Left ventricle myocardium superior (tissue), 1 donor: ENCODE results near the gene FXYD3. TPM values are rescaled to one million over a fixed set of nuclear protein-coding genes. Genes with fewer than 3 reads are reported as not detected.
A peak's percentile ranks its signal among the peaks of the same experiment; 100 is the strongest.

ENCODE experiments used
- ATAC-seq: fragments of 200-7000 bp; cut with Tn5 transposase; one replicate; pipeline ENCODE4 v1.9.1; 2020; ENCODE audit warnings: mild to moderate bottlenecking, moderate library complexity
- DNase-seq: peaks from one replicate; pipeline ENCODE4 v3.0.0-alpha.2; 2020
- intact Hi-C: fragments of 100-400 bp; cut with micrococcal nuclease; formaldehyde crosslinking; loops from one replicate; pipeline ENCODE4 v1.11.0; 2022
- total RNA-seq: library from RNA; stranded (reverse); fragmentation: NEBNext Ultra II Directional; extraction: Animal tissue kit (Norgen Biotek cat#: 25700); gene quantifications from one replicate; pipeline ENCODE4 v1.2.1, GENCODE V29; 2021
- donor health status: DM: no; HTN: yes; CAD: no; lungs with severe emphysema.

The FXYD3 gene
- total RNA-seq, 1 donor from 2014 or later = 3.1 TPM

DNA sequence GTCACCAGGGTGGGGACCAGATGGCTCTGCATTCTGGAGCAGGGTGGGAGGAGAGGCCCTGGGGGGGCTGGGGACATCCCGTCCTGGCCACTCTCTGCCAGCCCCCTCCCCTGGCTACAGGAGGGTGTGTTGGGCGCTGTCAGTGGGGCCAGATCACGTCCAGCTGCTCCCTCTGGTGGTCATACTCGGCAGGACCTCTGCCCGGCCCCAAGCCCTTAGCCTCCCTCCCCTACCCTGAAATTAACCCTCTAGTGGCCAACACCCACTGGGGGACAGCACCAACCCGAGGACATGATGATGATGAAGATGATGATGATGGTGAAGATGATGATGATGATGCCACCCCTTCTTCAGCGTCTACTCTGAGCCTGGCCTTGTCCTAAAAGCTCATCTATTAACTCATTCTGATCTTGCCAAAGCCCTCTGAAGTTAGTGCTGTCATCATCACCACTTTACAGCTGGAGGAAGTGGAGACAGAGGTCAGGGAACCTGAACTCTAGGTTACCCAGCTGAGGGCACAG, 19.8 kb downstream of the FXYD3 start:
- DNase-seq (peak; percentile 88), ATAC-seq (peak; percentile 46)
- intact Hi-C loops = no loop called here

DNA sequence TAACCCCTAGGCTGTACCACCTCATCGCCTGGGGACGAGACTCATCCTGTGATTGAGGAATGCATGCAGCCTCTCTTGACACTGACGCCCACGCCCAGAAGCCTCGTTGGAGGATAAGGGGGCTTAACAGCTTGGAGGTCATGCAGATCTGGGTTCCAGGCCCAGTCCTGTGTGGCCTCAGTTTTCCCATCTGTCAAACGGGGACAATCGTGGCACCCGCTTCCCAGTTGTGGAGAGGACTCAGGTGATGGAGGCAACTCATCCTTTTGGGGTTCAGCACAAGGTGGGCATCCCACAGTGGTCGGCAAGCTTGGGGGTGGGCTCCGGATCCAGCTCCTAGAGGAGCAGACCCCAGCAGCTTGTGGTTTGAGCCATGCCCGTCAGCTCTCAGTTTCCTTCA, 20.6 kb downstream of the FXYD3 start:
- DNase-seq (no peak), ATAC-seq (no peak)
- intact Hi-C loops = no loop called here

DNA sequence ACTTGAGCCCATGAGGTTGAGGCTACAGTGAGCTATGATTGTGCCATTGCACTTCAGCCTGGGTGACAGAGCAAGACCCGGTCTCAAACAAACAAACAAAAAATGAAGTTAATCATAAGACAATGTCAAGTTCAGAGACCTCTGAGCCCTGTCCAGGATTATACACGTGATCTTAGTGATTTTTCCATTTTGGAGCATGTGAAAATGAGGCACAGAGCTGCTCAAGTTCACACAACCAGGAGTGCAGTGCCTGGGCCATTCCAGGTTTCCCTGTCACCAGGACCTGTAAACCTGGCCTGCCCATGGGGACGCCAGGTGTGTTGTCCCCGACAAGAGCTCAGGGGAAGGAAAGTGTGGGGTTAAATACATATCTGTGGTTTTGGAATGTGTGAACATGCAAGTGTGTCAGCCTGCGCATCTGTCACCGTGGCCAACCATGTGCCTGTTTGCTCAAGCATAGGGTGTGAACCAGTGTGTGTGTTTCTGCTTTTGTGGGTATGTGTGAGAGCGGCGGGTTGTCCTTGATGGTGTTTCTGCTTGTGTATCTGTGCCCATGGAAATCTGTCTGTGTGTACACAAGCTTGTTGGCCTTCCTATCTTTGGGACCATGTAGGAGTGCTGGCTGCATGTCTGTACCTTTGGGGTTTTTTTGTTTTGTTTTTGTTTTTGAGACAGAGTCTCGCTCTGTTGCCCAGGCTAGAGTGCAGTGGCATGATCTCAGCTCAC, 21.5 kb downstream of the FXYD3 start:
- intact Hi-C loops = no loop called here
- ATAC-seq (no peak), DNase-seq (no peak)

DNA sequence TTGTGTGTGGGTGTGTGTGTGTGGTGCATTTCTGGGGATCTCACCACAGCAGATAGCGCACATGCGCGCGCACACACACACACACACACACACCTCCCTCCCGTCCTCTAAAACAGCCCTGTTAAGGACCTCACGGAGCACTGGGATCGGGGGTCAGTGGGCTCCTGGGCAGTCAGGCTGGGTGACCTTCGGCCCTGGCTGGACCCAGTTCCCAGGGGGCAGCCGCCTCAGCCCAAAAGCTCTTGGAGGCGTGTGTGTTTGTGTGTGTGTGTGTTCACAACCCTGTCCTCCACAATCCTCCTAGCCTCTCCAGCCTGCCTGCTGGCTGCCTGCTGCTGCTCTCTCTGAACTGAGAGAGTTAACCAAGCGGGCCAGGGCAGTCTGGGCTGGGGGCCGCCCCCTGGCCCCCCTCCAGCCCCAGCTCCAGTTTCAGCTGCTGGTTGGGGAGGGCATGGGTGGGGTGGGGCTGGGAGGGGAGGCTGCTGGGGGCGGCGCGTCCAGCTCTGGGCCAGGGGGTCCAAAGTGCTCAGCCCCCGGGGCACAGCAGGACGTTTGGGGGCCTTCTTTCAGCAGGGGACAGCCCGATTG, 22.8 kb downstream of the FXYD3 start, which contains the start of gene FXYD1:
Gene FXYD1, plus strand, starts transcription at position 520 of the 588 bp plus-strand sequence. CDS start 1,256 bp downstream, outside the sequence.
- intact Hi-C loops = no loop called here
- ATAC-seq (peak; percentile 56), DNase-seq (peak; percentile 84)

DNA sequence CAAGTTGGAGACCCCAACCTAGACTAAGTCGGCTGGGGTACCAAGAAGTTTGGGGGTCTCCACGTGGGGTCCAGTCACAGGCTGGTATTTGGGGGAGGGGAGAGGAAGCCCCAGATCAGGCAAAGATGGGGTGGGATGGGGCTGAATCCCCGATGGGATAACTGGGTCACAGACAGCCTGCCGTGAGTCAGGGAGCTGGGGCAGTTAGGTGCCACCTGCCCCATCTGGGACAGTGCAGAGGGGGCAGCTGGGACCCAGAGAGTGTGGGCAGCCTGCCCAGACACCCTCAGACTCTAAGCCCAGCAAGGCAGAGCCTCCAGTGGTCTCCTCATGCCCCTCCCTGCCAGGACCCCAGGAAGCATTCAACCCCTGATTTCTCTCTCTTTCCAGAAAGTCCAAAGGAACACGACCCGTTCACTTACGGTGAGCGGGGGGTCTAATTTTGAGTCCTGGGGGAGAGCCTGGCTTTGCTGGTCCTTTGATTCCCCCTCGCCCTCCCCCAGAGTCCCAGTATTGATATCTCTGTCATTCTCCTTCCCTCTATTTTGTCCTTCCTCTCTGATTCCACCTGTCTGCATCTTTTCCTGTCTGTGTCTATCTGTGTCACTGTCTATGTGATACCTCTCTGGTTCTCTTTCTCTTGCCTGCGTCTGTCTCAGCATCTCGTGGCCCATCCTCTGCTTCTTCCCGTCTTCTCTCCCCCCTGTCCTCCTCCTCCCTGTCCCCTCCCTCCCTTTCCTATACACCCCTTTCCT, 24.8 kb downstream of the FXYD3 start:
- intact Hi-C loops = no loop called here
- DNase-seq = no peak

DNA sequence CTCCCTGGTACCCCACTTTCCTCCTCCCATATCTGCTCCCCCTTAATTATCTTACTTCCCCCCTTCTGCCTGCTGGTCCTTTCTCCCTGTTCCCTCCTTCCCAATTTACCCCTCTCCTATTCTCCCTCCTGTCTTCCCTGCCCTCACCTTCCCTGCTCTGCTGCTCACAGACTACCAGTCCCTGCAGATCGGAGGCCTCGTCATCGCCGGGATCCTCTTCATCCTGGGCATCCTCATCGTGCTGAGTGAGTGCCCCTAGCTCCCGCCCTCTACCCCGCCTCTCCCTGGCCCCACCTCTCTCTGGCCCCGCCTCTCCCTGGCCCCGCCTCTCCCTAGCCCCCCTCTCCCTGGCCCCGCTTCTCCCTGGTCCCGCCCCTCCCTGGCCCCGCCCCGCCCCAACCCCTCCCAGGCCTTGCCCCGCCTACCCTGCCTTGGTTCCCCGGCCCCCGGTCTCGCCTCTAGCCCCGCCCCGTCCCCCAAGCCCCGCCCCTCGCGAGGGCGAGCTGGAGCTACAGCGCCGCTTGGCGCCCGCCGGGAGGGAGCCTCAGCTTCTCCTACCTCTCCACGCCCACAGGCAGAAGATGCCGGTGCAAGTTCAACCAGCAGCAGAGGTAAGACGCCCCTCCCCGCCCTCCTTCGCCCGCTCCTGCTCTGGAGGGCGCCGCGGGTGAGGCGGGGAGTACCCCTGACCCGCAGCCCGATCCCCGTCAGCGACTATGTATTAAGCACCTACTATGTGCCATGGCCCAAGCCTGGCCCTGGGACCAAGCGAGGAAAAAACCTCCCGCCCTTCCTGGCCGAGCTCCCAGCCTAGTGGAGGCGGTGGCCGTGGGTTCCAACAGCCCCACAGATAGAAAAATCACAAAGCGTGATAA, 25.6 kb downstream of the FXYD3 start:
- peak; percentile 65 for ATAC-seq
- DNase-seq = peak; percentile 95
- intact Hi-C loops = no loop called here

More for the DNA sequence above, 24.8 kb downstream of the FXYD3 start:
- ATAC-seq = no peak

DNA sequence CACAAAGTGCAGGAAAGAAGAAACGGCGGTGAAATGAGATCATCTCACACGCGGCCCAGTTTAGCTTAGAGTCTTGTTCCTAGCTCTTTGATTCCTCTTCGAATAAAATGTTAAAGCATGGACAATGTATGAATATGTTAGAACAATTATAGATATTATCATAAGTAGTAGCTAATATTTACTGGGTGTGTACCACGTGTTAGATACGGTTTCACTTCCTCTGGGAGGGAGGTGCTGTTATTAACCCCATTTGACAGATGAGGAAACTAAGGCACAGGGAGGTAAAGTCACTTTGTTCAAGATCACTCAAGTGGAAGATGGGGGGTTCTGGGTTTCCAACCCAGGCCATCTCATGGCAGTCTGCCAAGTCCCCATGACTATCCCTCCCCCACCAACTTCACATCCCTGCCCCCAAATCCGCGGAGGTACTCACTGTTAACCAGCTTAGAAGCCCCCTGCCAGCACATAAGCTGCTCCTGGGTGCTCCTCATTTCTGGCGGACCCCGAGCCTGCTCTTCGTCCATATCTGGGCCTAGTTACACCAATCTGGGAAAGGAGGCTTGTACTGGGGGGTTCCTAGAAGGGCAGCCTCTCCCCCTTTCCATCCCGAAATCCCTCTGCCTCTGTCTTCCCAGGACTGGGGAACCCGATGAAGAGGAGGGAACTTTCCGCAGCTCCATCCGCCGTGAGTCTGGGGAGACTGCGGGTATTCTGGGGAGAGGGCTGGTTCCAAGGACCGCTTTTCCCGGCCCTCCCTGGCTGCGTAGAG, 26.4 kb downstream of the FXYD3 start:
- ATAC-seq = no peak
- intact Hi-C loops = no loop called here
- no peak for DNase-seq

DNA sequence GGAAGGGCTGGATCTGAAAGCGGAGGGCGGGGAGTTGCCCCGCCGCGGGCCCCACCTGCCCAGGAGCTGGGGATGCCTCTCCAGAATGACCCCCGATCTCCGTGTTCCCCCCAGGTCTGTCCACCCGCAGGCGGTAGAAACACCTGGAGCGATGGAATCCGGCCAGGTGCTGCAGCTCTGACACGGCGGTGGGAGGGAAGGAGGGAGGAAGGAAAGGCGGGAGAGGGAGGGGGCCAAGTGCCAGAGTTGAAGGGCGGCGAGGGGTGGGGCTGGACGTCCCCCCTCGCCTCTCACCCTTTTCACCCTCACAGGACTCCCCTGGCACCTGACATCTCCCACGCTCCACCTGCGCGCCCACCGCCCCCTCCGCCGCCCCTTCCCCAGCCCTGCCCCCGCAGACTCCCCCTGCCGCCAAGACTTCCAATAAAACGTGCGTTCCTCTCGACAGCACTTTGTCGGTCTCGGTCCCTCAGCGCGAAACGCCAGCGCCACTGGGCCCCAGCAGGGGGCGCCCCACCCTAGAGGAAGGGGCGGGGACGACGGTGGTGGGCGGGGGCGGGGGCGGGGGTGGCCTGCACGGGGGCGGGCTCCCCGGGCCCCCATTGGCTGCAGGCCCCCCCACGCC, 27.1 kb downstream of the FXYD3 start:
- ATAC-seq = no peak
- DNase-seq = peak; percentile 71
- intact Hi-C loops = no loop called here

DNA sequence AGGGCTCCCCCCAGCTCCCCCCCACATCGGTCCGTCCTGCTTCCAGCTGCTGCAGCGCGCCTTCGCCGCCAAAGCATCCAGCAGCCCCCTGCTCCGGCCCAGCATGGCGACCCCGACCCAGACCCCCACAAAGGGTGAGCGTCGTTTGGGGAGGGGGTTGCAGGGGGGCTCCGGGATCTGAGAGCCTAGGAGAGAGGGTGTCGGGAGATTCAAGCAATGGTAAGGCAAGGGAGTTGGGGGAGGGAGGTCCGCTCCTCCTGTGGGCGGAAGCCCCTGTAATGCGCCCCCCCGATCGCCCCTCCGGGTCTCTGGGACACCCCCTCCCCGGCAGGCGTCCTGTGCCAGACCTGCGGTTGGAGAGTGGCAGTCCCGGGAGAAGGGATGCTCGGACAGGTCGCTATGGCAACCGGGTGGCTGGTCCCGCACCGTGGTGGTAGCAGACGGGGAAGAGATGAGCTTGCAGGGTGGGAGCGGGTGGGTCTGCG, 27.6 kb downstream of the FXYD3 start, which contains the start of gene FXYD7:
Gene FXYD7, plus strand, starts transcription at position 25 of the 485 bp plus-strand sequence. Its CDS starts 79 bp downstream, at position 104.
- intact Hi-C loops = no loop called here
- DNase-seq = no peak
- ATAC-seq = no peak

DNA sequence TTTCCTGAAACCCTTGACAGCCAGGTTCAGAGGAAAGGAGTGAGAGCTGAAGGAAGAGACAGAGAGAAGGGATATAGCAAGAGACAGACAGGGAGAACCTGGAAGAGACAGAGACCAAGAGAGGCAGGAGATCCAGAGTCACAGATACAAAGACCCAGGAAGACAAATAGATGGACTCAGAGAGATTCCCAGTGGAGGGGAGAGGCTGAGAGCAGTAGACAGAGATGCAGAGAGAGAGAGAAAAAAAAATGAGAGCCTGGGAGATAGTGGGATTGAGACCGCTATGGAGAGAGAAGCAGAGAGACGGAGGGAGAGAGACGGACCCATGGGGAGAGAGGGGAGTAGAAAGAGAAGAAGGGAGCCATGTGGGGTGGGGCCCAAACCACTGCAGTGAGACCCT, 28.2 kb downstream of the FXYD3 start:
- ATAC-seq (no peak), DNase-seq (no peak)
- intact Hi-C loops = no loop called here

DNA sequence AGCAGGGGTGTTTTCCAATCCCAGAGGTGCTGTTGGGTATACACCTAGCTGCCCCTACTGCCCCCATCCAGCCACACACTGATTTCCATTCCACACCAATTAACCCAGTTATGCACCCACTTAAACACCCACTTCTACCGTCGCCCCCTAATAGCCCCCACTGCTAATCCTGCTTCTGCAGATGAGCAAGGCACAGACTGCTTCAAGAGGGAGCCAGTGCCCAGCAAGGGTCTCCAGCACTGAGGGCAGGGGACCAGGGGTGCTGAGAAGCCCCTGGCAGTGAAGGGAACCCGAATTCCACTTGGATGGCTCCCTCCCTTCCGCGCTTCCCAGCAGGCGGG, 28.6 kb downstream of the FXYD3 start:
- no peak for ATAC-seq
- DNase-seq = no peak
- intact Hi-C loops = no loop called here

DNA sequence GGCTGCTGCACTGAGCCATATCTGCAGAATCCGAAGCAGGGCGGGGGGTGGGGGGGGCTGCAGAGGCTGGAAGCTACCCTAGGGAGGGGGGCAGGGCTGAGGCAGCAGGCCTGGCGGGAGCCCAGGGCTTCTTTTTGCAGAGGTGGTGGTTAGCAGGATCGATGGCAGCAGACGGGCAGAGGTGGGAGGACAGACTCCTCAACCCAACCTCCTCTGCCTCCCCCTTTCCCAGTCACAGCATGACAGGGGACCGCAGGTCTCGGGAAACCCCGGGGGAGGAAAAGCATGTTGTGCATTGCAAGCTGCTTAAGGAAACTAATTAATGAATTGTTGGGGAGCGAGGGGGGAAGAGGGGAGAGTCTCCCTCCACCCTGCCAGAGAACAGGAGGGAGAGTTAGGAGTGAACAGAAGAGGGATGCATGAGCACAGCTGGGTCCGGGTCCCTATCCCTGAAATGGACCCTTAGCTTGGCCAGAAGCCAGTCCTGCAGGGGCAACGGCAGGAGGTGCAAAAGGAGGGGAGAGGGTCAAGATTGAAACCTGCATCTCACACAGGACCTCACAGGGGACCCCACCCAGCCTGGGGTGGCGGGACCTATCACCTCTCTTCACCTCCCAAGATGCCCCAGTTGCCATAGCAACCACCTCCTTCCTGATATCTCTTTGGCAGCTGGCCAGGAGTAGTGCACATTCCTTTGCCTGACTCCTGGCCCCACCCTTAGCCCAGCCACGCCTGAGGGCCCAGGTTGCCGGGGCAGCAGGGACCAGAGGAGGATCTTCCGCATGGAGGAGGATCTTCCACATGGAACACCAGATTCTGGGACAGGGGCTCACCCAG, 29.2 kb downstream of the FXYD3 start:
- ATAC-seq (no peak), DNase-seq (no peak)
- intact Hi-C loops = no loop called here

DNA sequence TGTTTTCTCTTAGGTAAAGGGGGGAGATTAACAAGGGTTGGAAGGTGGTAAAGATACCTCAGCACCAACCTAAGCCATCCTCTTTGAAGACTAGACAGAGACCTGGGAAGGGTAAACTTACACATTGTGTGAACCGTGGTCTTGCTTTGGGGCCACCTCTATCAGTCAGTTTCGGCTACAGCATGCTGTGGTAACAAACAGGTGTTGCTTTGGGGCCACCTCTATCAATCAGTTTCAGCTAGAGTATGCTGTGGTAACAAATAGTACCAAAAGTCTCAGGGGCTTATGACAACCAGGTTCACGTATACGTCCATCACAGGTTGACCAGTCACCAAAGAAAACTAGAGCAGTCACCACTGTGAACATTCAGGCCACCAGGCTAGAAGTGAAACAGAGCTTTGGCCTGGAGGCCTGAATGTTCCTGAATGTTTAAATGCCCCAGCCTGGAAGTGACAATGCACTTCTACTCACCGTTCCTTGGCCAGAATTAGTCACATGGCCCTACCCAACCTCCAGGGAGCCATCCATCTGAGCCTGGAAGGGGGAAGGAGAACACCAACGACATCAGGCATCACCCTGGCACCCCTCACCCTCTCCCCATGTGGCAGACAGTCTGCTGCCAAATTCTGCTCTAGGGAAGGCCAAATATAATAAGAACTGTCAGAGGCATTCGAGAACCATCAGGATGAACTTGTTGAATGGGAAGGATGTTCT, 31.3 kb downstream of the FXYD3 start:
- ATAC-seq (no peak), DNase-seq (no peak)
- intact Hi-C loops = no loop called here

DNA sequence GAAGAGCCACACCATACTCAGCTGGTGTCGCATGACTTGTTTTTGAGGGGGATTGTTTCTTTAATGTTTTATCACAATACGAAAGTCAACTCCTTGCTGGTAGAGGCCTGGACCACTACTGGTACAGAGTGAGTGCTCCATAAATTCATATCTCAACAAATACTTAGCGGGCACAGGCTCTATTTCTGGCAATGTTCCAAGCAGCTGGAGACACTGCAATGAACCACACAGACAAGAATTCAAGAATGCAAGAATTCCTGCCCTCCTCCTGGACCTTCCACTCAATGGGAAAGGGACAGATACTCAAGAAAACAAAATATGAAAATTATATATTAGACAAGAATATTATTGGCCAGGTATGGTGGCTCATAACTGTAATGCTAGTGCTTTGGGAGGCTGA, 33.8 kb downstream of the FXYD3 start:
- no peak for DNase-seq
- no peak for ATAC-seq
- intact Hi-C loops = no loop called here

DNA sequence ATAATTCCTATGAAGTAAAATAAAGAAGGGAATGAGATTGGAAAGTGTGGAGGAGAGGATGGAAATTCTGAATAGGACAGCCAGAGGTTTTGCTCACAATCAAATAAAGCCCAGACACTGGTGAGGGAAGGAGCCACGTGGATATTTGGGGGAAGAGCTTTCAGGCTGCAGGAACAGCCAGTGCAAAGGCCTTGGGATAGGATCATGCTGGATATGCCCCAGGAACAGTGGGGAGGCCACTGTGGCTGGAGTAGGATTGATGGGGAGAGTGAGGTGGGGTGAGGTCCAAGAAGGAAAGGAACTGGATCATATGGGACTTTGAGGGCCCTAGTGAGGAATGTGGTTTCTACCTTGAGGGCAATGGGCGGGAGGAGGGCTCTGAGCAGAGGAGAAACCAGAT, 34.8 kb downstream of the FXYD3 start:
- ATAC-seq (no peak), DNase-seq (no peak)
- intact Hi-C loops = no loop called here

DNA sequence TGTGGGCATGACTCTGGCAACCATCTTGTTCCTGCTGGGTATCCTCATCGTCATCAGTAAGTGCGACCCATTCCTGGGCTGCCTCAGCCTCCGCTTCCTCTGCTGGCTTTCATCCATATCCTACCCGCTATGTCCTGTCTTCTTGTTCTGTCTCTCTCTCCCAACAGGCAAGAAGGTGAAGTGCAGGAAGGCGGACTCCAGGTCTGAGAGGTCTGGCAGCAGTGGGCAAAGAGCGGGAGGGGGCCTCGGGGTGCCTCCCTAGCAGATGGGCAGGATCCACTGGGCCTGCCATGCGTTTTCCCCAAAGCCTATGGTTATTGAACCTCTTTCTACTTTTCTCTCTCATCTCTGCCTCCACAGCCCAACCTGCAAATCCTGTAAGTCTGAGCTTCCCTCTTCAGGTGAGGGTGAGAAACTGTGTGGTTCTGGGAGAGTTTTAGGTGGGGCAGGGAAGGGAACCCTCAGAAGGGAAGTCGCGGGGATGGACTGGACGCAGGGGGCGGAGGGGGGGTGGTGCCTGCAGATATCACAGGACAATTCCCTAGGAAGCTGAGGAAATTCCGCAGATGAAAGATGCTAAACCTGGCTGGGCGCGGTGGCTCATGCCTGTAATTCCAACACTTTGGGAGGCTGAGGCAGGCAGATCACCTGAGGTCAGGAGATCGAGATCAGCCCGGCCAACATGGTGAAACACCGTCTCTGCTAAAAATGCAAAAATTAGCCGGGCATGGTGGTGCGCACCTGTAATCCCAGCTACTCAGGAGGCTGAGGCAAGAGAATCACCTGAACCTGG, 35.8 kb downstream of the FXYD3 start:
- DNase-seq (no peak), ATAC-seq (no peak)
- intact Hi-C loops = no loop called here
